NCI-H526 (cell line): ENCODE data around the gene CCDC54.
"Not testable (repeated sequence)": the region's sequence is repeated elsewhere in the genome, so short reads cannot be mapped to it uniquely, and the experiment has no call there.

ENCODE experiments used
- DNase-seq, 2 experiments: peaks; one replicate each; lab custom pipeline; 2025; lab: John Stamatoyannopoulos, UW

Gene CCDC54

DNA sequence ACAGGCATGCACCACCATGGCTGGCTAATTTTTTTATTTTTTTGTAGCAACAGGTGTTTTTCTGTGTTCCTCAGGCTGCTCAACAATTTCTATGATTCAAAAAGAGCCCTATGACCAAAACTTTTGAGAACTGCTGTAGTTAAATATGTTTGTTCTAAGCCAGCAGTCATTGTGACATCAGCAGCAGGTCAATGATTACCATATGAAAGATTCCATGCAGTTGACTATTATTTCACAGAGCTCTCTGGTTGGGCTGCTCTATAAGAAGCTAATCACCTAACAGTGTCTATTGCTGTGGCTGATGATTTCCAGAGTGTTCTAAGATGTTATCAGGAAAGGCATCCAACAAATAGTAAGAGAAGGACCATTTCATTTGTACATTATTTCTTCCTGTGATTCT is at the start of gene CCDC54:
TSS of gene CCDC54 (plus strand) at position 289 of the 400 bp plus-strand sequence. CDS start 149 bp downstream, outside the sequence.
- DNase-seq = no peak

DNA sequence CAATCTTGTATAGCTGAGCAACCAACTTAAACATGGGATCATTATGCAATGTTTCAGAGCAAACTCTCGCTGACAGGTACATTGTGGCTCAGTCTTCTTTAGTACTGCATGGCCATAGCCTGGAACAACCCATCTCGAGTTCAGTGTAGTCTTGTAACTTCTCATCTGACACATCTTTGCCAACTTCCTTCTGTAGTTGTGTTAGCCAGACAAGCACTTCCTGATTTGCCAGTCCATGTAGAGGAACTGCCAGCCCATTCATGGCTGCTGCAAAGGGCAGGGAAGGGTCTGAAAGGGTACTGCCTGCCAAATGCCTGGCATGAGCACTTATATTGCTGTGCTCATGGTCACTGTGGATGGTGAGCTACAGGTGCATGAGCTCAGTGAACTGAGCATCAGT is 49.2 kb upstream of the CCDC54 start:
- no peak for DNase-seq

DNA sequence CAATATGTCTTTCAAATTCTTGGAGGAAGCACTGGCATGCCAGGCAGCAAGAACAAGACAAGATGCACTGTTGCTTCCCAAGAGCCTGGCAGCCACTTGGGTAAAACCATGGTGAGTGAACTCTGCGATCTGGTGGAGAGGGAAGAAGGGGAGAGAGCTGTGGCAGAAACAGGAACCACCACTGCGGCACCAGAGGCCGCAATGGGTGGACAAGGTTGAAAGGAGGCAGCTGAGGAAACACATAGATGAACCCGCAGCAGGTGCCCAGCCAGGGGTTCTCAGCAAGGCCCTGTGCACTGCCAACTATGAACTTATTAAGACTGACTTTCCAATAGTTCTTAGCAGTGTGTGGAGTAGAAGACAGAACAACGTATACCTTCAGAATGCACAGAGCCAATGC is 48.2 kb upstream of the CCDC54 start:
- DNase-seq = no peak

DNA sequence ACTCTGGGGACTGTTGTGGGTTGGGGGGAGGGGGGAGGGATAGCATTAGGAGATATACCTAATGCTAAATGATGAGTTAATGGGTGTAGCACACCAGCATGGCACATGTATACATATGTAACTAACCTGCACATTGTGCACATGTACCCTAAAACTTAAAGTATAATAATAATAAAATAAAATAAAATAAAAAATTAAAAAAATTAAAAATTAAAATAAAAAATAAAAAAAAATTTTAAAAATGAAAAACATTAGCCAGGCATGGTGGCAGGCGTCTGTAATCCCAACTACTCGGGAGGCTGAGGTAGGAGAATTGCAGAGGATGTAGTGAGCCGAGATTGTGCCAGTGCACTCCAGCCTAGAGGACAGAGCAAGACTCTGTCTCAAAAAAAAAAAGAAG is 37.5 kb upstream of the CCDC54 start:
- not testable (repeated sequence) for DNase-seq

DNA sequence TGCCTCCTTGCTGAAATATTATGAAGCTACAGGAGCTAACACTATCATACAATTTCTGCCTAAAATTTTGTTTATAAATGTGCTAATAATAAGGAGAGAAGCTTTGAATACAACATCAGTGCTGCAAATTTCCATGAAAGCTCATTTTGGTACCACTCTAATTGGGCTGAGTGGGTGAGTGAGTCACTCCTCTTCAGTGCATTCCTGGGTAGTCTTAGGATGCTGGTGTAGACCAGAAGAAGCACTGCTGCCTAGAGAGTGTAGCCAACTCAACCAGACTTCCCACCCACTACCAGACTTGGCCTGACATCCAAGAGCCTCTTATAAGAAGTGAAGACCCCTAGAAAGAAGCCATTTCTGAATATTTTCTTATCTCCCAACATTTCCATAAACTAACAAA is 32.5 kb upstream of the CCDC54 start:
- DNase-seq = no peak

DNA sequence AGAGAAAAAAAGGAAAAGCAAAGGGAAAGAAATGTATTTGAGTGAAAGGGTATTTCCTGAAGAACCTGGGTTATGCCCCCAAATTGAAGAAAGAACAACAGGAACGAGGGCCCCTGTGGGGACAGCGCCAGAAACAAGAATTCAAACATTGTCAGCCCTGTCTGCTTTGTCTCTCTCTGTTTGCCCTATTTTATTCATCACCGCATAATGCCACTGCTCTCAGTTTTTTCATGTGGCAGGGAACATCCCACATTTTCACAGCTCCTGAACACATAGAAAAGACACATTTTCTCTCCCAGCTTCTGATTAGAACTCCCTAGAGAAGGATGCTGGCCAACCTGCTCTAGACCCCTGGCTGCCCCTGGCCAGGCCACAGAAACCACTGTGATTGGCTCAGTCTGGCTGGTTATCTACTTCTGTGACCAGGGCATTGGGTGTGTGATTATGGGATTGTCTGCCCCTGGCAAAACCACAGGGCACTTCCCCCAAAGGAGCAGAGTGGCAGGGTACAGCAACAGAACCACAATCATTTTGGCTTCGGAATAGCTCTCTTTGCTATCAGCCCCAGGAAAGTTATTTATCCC is 31.3 kb upstream of the CCDC54 start:
- DNase-seq = no peak

DNA sequence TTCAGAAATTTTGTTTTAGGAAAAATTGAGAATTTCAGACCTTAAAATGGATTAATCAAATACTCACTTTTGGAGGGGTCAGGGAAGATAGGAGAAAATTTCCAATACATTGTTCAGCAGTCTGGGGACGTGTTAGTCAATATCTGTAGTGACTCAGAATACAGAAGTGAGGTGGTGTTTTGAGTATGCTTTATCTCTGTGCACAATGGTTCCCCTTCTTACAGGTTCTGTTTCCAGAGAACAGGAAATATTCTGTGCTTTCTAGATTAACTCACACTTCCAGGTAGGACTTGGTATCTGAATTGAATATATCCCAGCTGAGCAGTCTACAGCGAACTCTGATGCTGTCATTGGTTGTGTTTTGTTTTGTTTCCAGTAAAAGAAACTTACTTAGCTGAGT is 30.7 kb upstream of the CCDC54 start:
- no peak for DNase-seq

DNA sequence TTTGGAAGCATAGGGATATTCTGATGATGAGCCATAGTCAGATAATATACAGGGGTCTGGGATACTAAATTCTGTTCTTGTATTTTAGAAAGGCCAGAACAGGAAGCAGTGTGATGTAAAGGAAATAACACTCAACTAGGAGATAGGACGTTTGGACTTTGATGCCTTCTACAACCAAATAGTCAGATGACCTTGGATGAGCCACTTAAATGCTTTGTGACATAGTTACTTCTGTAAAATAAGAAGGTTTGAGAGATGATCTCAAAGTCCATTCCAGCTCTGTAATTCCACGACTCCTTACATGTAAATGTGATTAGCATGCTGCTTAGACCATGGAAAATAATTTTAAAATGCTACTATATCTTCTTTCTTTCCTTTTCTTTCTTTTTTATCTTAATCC is 29.5 kb upstream of the CCDC54 start:
- no peak for DNase-seq

DNA sequence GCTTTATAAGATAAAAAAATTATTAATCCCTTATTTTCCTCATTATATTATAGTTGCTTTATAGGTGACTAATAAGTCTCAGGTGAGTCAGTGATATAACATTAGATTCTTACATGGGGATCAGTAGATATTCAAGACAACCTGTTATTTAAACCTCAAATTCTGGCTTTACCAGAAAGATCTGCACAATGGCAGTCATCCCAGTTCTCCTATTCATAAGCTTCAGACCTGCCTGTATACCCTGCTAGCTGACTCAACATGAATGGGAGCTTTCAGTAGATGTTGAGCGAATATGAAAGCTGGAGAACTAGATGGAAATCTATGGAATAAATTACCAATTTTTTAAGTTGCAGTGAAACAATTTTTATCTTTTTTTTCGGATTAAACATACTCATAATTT is 20.5 kb upstream of the CCDC54 start:
- no peak for DNase-seq

DNA sequence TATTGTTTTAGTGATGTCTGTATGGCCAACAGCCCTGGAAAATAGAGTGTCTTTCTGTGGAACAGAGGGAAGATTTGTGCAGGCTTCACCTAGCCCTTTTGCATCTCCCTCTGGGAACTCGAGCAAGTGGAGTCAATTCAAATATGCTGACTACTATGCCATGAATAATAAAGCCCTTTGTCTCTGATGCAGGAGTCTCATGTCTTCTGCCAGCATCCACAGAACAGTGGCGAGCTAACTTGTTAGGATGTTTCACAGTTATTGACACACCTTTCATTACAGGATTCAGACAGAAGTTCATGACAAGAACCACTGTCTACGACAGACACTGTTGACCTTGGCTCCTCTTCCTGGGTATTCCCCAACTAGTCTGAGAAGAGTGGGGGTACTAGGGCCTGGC is 15.6 kb upstream of the CCDC54 start:
- peak in 1 of 2 experiments; percentile 9 for DNase-seq

DNA sequence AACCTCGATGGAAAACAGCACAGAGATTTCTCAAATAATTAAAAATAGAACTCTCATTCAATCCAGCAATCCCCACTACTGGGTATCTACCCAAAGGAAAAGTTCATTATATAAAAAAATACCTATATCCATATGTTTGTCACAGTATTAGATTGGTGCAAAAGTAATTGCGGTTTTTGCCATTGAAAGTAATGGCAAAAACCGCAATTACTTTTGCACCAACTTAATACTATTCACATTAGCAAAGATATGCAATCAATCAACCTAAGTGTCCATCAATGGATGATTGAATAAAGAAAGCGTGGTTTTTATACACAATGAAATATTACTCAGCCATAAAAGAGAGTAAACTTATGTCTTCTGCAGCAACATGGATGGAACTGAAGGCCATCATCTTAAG is 12.2 kb upstream of the CCDC54 start:
- no peak for DNase-seq

DNA sequence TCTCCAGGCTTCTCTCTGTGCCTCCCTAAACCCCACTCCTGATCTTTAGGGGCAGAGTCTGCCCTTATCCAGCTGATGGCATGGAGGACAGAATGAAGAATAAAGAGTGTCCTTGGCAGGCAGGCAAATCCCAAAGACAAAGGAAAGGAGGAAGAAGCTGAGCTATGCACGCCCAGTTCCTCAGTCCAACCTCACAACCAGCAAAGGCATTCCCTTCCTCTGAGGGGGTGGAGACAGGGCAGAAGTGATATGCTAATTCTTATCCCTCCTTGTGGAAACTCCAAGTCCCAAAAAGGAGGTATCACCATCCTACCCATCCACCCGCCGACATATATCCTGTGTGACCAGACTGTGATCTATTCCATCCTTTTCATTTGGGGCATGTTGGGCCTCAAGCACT is 10.5 kb upstream of the CCDC54 start:
- DNase-seq = no peak

DNA sequence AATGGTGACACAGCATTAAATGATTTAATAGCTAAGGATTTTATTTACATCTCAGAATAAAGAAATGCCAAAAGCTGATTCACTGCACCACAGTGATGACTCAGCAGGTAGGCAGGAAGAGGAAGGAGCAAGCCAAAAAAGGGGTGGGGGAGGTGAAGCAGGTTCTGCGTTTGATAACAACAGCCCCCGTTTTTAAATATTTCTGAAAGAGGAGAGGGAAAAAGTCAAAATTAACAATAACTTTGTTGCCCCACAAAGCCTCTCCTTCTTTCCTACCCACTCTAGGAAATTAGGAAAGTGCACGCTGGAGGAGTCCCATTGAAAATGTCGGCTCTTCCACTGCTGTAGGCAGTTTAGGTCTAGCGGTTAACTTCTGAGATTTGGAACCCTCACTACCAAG is 9.9 kb upstream of the CCDC54 start:
- DNase-seq = no peak

DNA sequence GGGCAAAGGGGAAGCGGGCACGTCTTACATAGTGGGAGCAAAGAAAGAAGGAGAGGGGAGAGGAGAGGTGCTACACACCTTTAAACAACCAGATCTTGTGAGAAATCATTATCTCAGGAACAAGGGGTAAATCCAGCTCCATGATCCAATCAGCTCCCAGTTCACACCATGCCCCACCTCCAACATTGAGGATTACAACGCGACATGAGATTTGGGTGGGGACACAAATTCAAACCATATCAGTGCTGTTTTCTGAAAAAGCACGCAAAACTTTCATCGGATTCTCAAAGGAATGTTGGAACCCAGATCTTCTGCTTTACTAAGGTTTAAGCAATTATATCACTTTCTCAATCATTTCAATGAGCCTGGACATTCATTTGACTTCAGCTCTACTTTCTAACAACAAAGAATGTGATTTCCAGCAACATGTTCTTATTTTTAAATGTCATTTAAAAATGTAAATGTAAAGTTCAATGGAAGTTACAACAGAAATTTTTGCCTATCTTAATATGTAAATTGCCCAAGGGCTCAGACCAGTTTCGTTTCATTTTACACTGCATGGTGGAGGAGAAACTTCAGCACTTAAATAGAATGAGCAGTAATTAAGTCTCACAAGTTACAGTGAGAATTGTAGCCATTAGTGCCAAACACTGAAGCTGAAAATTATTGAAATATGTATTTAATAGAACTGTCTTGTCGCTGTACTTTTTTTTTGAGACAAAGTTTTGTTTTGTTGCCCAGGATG is 8.4 kb upstream of the CCDC54 start:
- DNase-seq = no peak

DNA sequence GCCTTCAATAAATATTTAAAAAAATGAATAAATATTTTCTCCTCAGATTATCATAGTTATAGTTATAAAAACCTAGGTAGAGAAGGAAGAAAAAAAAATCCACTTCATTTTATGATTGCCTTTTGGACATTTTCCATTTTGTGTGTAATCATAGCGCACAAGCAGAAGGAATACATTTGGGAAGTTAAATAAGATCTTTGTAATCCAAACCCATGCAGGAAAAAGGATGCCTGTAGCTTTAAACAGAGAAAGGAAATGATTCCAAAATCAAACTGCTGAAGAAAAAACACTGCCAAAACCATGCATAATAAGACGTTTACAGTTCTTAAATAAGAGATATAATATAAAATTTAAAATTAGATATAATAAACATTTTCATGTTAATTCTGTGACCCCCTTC is 7.4 kb upstream of the CCDC54 start:
- no peak for DNase-seq

DNA sequence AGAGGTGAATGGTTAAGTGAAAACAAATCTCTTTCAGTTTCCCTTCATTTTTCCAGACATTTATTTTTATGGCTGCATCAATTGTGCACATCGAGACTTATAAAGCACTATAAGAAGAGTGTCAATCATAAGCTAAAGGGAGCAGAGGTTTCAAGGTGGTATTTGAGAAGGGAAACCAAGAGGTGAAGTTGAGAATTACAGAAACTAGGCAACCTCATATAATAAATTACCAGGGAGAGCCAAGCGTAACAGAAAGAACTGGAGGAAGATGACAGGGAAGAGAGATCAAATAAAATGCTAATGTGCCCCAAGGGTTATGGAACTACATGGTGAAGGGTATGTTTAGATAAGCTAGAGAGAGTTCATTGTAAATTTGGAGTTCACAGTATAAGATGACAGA is 6.3 kb upstream of the CCDC54 start:
- DNase-seq = no peak

DNA sequence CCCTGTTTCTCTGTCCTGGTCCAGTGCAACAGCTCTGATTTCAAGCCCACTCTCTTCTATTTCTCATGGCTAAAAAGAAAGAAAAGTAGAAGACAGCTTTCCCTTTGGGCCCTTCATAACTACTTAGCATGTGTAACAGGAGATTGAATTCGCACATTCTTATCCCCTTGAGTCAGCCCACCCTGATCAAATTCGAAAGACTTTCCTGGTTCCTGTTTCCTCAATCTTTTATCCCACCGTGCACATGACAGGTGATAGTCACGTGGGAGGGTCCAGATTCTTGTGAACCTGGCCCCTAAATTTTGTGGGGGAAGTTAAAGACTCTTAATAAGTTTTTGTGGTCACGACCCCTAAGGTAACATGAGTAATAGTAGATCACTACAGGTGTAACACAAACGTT is 4.7 kb upstream of the CCDC54 start:
- no peak for DNase-seq

DNA sequence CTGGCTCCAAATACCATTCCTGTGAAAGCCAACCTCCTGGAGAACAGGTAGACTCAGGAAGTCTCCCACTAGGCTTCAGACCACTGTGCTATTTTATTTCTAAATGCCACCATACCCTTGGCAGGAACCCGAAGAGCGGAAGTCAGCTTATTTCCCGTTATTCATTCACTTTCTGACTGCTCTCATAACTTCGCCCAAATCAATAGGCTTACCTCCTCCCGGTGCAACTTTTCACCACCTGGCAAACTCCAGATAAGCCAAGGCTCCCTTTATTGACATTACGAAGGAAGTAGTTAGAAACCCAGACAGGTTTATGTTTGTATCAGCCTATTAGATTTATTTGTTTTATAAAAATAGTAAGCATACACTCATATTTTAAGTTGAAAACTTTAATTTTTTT is 3.3 kb upstream of the CCDC54 start:
- no peak for DNase-seq

DNA sequence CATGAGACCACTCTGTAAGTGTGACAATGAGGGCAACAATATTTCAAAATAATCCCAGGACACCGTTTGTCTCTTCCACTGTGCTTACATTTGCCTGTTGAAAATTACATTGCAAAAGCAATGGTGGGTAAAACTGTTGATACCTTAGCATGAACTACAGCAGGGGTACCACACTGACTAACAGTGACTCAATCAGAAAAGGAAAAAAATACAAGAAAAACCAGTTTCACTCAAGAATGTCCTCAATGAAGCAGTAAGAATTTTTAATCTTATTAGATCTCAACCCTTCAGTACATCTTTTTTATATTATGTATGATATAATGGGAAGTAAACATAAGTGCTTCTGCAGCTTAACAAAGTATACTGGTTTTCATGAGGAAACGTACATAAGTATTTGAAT is 1.6 kb upstream of the CCDC54 start:
- no peak for DNase-seq

DNA sequence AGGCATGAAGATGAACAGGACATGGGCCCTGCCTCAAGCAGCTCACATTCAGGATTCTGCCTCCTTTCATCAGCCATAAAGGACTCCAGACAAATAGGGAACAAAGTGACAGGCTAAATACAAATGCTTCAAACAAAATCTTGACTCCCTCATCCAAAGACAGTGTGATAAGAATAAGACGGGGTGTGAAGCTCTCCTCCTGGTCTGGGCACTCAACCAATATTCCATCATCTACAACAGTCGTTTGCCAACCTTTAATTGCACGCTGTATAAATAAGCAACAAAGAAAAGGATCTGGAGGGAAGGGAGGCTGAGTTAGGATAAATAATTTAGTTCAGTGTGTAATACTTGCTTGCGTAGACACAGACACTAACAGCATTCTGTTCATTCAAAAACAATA is 5.4 kb downstream of the CCDC54 start:
- DNase-seq = no peak

DNA sequence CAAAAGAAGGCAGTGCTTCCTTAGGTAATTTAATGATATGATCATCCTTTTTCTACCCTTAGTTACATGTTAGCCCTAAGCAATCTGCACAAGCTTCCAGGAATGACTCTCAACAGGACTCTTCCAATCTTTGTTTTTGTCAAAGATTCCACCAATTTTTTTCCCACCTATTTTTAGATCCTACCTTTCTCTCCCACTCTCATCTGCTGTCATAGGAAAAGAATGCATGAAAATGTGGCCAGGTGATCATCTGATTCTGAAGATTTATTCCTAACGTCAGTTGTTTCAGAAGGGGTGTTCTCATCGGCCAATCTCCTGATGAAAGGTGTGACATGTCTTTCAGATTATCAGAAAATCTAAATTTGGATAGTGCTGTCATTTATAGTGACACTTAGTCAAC is 7.2 kb downstream of the CCDC54 start:
- DNase-seq = no peak

DNA sequence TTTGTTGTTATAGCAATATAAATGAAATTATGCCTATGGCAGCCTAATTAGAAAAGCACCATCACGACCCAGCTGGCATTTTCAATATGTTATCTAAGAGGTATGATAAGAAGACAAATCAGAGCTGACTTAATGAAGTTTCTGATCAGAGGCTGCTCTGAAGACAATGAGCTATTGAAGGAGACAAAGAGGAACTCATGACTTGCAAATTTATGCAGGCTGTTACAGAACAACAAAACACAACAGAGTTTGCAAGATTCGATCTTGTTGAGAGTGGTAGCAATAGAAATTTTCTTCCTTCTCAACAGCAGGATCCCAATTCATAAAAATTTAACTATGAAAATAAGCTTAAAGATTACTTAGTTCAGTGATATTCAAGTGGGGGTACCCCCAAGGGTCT is 7.7 kb downstream of the CCDC54 start:
- no peak for DNase-seq

DNA sequence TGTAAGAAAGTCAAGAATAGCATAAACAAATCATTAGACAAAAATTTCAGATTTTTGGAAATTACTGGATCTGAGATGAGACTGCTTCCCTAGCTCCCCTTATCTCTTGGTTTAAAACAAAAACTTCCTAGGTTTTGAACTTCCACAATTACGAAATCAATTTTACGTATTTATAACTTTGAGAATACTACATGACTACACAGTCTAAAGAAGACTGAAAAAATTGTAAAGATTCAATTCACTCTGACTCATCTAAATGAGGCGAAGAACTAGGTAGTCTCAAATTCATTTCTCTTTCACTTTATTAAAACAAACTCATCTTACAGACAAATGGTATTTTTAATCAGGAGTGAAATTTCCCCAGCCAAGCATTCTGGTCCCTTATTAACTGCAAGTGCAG is 10.3 kb downstream of the CCDC54 start:
- DNase-seq = no peak

DNA sequence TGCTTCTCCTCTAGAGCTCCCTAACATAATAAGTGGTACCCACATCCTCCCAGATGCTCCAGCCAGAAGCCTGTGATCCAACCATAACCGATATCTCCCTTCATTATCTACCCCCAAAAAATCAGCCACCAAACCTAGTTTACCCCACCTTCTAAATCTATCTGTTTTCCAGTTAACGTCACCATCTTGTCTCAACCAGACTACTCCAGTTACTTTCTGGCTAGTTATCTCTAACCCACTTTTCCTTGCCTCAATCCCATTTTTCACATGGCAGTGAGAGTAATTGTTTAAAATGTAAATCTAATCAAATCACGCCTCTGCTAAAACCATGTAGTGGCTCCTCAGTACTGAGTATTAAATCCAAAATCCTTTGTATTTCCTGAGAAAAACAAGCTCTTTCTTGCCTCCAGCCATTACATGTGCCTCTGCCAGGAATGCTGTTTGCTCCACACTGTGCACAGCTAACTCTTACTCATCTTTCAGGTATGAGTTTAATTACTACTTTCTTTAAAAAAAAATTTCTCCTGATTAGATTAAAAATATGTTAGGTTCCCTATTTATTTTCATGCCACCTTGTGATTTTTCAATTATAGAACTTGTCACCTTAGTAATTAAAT is 15.4 kb downstream of the CCDC54 start:
- DNase-seq = no peak
